Retinal pigment epithelial cell (primary cell): ENCODE measurements around the gene MST1.

ENCODE experiments used
- DNase-seq: peaks from one replicate; pipeline ENCODE4 v3.0.0-alpha.2; 2010; ENCODE audit warnings: low read depth
- H3K4me3 ChIP-seq: 2 replicates; pipeline ENCODE4 v1.5.1; 2011; ENCODE audit warnings: mild to moderate bottlenecking, low read length, control low read depth, moderate library complexity
- TF ChIP-seq, protein P1 (sequence below): conservative IDR thresholded peaks from 2 replicates; pipeline ENCODE4 v1.5.1; 2011; ENCODE audit warnings: low read depth, low read length, control low read depth, inconsistent platforms

MST1 gene

DNA sequence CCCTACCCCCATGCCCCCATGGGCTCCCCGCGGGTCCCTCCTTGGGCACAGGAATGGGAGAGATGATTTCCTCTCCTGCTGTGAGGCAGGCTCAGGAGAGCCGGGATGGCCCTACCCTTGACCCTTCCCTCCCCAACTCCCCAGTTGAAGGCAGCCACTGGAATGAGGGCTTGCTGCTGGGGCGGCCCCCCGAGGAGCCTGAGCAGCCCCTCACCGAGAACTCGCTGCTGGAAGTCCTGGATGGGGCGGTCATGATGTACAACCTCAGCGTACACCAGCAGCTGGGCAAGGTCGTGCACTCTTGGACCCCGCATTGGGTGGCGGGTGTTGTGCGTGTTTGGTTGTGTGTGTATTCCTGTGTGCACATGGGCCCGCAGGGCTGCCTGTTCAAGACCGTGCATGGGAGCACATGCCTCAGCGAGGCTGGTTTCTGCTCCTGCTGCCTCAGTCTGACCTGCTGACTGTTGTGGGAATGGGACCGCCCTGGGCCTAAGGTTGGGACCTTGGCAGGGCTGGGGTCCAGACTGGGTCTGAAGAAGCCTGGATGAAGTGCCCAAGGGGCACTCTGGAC, 16.2 kb upstream of the MST1 start:
- no peak for DNase-seq
- H3K4me3 ChIP-seq, result no peak overlapping the region
- TF ChIP-seq, protein P1, sequence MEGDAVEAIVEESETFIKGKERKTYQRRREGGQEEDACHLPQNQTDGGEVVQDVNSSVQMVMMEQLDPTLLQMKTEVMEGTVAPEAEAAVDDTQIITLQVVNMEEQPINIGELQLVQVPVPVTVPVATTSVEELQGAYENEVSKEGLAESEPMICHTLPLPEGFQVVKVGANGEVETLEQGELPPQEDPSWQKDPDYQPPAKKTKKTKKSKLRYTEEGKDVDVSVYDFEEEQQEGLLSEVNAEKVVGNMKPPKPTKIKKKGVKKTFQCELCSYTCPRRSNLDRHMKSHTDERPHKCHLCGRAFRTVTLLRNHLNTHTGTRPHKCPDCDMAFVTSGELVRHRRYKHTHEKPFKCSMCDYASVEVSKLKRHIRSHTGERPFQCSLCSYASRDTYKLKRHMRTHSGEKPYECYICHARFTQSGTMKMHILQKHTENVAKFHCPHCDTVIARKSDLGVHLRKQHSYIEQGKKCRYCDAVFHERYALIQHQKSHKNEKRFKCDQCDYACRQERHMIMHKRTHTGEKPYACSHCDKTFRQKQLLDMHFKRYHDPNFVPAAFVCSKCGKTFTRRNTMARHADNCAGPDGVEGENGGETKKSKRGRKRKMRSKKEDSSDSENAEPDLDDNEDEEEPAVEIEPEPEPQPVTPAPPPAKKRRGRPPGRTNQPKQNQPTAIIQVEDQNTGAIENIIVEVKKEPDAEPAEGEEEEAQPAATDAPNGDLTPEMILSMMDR, result no peak

DNA sequence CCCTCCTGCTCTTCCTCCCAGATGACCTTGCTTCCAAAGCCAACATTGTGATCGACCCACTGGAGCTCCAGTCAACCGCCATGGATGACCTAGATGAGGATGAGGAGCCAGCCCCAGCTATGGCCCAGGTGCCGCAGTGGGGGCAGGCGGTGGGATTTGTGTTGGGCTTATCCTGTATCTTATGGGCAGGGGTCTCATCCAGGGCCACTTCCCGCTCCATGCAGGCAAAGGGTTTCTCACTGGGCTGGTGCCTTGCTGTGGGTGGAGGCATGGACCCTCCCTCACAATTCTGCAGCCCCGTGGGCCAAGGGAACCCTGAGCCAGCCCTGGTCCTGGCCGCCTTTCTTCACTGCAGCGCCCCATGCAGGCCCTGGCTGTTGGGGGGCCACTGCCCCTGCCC, 15.4 kb upstream of the MST1 start:
- TF ChIP-seq, protein P1, result no peak
- H3K4me3 ChIP-seq, result no peak overlapping the region

DNA sequence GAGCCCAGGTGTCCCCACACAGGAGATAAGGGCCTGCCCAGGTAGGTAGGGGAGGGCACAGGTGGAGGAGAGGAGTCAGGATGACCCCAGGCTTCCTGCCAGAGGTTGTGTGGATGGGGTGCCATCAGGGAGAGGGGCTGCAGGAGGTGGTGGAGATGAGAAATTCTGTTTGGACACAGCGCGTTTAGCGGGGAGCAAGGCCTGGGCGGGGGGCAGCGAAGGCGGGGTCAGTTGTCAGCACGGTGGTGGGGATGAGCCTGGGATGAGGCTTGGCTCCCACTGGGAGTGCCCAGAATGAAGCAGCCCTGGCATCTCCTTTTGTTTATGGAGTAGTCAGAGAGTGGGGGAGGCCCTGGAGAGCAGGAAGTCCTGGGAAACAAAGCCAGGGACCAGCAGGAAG, 14.7 kb upstream of the MST1 start:
- no peak overlapping the region for H3K4me3 ChIP-seq
- TF ChIP-seq, protein P1, result no peak
- DNase-seq, result no peak

More for the DNA sequence above, 15.4 kb upstream of the MST1 start:
- no peak for DNase-seq

DNA sequence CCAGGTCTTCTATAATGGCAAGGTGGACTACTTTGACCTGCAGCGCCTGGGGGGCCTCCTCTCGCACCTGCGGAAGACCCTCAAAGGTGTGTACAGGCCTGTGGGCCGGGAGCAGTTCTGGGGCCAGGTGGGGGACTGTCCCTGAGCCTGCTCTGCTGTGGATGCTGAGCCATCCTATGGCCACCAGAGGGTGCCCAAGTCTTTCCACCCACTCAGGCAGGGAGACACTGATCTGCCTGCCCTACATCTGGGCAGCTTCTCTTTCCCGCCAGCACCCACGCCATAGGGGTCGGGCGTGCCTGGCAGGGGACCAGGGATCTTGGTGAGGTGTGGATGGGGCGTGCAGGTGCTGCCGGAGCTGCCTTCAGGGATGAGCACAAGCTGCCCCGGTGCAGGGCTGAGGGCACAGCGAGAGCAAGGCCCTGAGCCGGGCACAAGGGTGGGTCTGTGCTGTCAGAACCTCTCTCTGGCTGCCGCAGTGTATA, 14.2 kb upstream of the MST1 start:
- TF ChIP-seq, protein P1, result peak; percentile 91
- DNase-seq, result no peak
- H3K4me3 ChIP-seq, result no peak overlapping the region

DNA sequence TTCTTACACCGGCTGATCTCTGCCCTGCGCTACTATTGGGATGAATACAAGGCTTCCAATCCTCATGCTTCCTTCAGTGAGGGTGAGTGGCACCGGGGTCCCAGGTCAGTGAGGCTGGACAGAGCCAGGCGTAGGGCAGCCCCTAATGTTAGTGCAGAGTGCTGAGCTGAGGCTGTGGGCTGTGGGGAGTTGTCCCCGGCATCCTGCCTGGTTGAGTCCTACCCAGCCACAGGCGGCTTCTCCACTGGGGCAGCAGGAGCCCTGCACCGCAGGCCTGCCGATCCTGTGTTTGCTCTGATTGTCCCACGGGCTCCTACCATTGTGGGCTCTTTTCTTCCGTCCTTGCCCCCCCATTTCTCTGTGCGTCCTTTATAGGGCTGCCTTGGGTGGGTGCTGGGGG, 13.4 kb upstream of the MST1 start:
- TF ChIP-seq, protein P1, result no peak
- H3K4me3 ChIP-seq, result no peak overlapping the region

DNA sequence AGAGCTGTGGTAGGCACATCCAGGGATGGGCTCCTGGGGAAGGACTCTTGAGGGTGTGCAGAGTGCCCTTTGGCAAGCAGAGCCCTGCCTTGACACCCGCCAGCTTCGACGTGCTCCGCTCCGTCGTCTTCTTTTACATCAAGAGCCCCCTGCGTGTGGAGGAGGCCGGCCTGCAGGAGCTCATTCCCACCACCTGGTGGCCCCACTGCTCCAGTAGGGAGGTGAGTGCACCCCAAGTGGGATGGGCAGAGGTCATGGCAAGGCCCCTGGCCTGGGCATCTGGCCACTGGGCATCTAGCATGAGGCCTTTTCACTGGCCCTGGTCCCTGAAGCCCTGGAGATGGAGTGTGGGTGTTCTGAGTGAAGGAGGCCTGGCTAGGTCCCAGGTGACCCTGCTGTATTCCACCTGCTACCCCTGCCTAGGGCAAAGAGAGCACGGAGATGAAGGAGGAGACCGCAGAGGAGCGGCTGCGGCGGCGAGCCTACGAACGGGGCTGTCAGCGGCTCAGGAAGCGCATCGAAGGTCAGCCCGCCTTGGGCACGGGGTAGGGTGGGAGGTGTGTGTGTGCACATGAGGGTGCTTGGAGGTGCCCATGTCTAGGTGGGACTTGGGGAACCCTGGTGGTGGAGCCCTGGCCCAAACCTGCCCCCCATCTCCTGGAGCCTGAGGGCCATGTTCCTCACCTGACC, 12.3 kb upstream of the MST1 start:
- no peak overlapping the region for H3K4me3 ChIP-seq
- no peak for DNase-seq
- TF ChIP-seq, protein P1, result peak; percentile 66

More for the DNA sequence above, 13.4 kb upstream of the MST1 start:
- no peak for DNase-seq
